HG02588 (cell line): ENCODE data around the gene RAB40B.
"Not testable (repeated sequence)": the region's sequence is repeated elsewhere in the genome, so short reads cannot be mapped to it uniquely, and the experiment has no call there.

Experiments
- ATAC-seq: cut with Tn5 transposase; IDR thresholded peaks from one replicate; pipeline ENCODE4 v1.9.1; 2021; ENCODE audit warnings: mild to moderate bottlenecking, moderate library complexity; ENCODE audit not compliant: unreplicated experiment

The RAB40B gene

DNA sequence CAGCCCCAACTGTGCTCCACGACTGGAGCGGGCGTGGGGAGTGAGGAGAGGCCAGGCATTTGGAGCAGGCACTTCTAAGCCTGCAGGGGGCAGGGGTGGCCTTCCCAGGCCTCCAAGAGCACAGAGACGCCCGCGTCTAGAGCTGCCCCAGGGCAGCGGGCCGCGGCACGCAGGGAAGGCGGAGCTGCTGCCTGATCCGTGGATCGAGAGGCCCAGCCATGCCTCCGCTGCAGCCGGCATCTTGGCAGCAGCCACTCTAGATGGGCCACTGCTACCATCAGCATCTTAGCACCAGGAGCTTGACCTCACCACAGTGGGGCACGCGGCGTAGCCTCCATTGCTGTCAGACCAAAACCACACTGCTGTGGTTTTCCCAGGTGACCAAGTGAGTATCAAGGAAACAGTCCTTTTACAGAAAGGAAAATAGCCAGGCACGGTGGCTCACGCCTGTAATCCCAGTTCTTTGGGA is 29.8 kb downstream of the RAB40B start:
- no peak for ATAC-seq

DNA sequence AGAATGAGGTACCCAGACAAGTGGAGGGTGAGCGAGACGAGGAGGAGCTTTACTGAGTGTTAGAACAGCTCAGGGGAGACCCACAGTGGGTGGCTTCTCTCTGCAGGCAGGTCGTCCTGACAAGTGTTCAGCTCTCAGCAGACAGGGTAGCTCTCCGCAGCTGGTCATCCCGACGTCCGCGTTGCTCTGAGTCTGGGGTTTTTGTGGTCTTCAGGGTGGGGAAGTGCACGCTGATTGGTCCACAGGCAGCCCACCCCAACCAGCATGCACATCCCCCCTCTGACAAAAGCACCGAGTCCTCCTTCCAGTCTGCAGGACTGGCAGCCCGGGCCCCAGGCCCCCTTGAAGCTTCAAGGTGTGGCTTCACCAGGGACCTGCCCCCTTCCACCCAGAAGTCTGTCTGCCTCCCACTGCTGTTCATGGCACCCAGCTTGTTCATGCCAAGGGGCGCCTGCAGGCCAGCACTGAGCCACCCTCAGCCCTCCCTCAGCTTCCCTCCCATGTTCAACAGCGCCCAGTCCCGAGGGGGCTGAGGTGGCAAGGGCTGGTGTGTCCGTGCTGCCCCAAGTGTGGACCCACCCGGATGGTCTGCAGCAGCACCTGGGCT is 30.4 kb downstream of the RAB40B start:
- no peak for ATAC-seq

DNA sequence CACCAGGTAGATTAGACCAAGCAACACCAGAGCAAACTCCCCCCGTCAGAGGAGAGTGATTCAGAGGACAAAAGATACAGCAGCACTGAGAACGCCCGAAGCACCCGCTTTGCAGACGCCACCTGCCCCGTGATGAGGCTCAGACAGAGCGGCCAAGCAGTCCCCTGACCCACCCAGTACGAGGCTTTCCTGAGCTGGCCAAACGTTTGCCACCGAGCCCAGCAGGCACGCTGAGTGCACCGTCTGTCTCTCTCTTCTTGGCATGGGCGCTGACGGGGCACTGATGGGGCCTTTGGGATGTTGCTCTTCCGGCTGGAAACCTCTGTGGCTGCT is 30.9 kb downstream of the RAB40B start:
- no peak for ATAC-seq

DNA sequence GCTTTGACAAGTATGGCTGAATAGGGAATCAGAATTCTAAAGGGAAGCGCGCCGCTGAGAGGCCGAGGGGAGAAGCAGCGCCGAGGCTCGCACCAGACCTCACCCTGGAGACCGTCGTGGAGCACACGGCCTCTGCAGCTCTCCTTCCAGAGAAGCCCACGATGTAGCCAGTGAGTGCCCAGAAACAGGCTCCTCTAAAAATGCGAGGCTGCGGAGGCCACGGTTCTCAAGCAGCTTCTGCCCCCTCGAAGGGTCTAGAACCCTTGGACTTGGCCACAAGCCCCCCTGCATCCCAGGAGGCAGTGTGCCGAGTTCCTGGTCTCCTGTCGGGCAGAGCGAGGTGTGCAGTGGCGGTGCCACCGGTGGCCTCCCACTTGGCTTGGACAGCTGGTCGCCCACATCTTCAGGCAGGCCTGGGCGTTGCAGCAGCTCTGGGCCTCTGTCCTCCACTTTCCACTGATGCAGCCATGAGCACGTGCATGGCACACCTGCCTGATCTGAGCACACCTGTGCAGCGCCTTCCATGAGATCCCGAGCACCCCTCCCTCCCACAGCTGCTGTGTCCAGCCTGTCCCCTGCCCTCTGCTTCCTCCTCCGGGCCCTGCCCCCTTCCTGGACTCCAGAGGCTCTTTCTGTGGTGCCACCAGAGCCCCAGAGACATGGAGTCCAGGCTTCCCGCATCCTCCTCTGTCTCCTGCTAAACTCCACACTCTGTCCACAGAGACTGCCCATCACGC is 31.4 kb downstream of the RAB40B start:
- ATAC-seq, result no peak

DNA sequence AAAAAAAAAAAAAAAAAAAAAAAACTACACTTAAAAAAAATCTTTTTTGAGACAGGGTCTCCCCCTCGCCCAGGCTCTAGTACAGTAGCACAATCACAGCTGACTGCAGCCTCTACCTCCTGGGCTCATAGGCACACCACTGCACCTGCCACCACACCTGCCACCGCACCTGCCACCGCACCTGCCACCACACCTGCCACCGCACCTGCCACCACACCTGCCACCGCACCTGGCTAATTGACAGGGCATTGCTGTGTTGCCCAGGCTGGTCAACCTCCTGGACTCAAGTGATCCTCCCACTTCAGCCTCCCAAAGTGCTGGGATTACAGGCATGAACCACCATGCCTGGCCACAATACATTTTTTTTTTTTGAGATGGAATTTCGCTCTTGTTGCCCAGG is 32.6 kb downstream of the RAB40B start:
- no peak for ATAC-seq

DNA sequence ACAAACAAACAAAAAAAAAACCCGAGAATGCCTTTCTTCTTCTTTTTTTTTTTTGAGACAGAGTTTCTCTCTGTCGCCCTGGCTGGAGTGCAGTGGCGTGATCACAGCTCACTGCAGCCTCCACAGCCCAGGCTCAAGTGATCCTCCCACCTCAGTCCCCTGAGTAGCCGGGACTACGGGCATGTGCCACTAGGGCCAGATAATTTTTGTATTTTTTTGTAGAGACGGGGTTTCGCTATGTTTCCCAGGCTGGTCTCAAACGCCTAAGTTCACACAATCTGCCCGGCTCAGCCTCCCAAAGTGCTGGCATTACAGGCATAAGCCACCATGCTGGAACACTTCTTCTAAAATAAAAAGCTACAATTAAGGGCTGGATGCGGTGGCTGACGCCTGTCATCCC is 33.3 kb downstream of the RAB40B start:
- ATAC-seq, result no peak

DNA sequence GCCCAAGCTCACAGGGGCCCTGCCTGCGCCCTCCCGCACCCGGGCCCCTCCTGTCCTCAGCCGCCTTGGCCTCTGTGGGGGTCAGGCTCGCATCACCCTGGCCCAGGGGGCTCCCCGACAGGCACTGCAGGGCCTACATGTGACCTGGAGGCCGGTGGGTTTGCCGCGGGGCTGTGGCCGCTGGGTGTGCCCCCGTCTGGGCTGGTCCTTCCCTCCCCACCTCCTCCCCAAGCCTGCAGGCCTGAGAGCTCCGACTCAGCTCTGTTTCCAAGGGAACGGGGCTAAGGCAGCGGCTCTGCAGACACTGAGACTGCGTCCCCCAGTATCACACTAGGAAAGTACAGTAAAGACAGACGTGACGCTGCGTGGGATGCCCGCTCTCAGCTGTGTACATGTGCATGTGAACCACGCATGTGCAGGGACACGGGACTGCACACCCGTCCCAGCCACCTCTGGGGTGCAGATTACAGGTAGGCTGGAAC is 33.8 kb downstream of the RAB40B start:
- ATAC-seq, result no peak

DNA sequence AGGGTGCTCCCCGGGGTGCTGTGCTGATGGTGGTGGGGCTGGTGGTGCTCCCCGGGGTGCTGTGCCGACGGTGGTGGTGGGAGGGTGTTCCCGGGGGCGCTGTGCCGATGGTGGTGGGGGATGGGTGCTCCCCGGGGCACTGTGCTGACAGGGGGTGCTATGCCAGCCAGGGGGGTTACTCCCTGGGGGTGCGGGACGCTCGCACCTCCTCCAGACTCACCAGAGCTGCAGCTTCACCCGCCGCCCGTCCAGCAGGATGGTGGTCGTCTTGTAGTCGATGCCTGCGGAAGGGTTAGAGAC is 34.3 kb downstream of the RAB40B start:
- no peak for ATAC-seq

DNA sequence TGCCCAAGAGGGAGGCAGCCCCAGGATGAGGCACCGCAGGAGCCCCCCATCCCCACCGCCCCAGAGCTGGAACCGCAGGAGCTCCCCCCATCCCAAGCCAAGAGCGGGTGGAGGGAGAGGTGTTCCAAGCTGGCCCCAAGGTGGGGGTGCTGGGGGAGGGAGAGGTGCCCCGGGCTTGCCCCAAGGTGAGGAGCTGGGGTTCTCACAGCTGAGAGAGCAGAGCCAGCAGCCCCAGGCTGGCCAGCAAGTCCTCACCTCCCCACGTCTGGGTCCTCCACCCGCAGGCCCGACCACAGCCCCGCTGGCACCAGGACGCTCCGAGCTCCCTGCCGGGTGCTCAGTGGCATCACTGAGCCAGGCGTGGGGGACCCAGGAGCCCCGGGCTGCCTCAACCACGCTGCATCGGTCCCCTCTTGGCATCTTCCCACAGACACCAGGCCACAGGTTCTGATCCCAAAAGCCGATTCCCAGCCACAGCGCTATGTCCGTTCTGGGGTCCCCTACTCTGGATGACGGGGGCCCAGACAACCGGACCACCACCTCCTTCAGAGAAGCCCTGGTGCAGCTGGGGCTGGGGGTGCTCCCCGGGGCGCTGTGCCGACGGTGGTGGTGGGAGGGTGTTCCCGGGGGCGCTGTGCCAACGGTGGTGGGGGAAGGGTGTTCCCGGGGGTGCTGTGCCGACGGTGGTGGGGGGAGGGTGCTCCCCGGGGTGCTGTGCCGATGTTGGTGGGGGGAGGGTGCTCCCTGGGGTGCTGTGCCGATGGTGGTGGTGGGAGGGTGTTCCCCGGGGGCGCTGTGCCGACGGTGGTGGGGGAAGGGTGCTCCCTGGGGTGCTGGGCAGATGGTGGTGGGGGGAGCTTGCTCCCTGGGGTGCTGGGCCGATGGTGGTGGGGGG is 34.9 kb downstream of the RAB40B start:
- no peak for ATAC-seq

DNA sequence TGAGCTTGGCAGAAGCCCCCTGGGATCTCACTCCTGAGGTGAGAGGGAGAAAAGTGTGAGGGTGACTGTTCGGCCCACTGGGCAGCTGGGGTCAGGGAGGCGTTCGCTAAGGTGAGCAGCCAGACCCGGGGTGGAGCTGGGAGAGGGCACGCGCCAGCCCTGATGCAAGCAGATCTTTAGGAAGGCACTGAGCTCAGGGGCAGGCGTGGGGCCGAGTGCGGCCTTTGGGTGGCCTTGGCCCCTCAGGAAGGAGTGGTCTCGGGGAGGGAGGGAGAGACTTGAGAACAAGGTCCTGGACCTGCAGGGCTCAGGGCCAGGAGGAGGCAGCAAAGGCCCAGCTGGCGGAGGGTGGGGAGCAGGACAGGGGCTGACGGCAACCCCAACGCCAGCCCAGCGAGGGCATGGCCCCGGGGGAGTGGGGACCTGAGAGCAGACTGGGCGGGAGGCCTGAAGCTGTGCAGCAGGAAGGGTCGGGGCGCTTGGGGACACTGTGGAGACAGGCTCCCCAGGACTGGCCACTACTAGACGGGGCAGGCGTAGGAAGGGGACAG is 35.7 kb downstream of the RAB40B start:
- ATAC-seq, result no peak

DNA sequence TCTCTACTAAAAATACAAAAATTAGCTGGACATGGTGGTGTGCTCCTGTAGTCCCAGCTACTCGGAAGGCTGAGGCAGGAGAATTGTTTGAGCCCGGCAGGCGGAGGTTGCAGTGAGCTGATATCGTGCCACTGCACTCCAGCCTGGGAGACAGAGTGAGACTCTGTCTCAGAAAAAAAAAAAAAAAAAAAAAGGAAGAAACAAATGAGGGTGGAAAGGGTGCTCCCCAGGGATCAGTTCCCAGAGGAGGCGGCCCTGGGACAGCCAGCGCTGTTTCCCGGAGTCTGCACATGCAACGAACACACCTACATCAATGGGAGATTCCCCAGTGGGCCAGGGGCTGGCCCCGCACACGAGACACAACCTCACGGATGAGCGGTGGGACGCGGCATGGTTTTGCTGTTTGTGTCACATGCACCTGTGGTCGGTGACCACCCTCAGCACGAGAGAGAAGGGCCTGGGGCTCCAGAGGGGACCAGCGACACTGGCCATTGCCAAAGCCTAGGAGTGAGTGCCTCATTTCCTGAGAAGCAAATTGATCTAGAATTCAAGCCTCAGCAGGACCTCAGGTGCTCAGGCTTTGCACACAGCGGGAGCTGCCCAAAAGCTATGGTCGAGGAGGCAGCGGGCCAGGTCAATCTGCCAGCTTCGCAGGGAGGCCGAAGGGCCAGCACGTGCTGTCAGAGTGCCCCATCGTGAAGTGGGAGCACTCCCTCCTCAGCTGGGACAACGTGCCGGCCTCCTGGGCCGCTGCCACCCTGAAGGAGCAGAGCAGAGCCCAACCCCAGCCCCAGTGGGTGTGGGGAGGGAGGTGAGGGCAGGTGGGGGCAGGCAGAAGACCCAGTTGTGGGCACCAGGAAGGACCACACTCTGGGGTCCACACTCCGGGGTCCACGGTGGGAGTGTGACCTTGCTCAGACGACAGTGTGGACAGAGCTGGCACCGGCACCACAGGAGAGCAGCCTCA is 36.5 kb downstream of the RAB40B start:
- no peak for ATAC-seq

DNA sequence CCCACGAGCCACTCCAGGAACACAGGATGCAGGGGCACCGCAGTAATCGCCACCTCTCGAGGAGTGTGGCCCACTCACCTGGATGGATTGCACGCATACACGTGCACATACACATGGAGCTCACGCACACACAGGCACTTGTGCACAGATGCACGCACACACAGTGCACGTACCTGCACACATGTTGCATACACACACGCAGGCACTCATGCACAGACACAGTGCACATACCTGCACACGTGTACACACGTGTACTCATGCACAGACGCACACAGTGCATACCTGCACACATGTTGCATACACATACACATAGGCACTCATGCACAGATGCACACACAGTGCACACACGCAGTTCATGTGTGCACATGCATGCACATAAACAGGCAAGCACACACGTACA is 38.6 kb downstream of the RAB40B start:
- ATAC-seq, result no peak

DNA sequence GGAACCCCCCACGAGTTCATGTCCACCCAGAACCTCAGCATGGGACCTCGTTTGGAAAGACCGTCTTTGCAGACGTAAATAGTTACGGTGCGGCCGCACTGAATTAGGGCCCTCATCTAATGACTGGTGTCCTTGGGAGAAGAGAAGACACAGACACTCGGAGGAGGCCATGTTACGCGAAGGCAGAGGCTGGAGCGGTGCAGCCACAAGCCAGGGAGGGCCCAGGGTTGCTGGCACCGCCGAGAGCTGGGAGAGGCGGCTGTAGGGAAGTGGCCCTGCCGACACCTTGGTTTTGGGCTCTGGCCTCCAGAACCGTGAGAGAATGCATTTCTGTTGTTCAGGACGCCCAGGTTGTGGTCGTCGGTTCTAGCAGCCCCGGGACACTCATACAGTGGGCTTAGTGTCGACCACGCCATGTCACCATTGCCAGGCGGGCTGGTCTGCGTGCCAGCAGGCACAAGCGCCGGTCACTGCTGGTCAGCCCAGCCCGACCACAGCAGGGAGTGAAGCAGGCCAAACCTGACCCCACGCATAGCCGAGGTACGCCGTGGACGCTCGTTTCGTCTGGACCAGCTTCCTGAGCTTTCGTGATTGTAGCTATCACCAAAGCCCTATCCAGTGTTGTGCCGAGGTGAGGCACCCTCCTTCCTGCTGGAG is 39.6 kb downstream of the RAB40B start:
- ATAC-seq, result no peak

DNA sequence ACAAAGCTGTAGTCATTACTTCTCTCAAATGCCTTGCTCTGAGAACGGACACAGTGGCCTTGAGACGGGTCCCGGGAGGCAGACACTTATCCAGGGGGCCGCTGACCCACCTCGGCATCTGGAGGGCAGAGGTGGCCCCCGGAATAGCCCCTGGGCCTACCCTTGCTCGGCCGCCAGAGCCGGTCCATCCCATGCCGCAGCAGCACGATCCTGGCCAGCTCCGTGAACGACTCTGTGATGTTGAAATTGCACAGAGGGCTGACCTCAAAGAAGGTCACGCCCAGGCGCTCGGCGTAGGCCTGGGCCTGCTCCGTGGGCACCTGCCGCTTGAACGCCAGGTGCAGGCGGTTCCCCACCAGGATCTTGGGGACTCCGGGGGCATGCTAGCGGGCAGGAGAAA is 40.2 kb downstream of the RAB40B start:
- no peak for ATAC-seq

DNA sequence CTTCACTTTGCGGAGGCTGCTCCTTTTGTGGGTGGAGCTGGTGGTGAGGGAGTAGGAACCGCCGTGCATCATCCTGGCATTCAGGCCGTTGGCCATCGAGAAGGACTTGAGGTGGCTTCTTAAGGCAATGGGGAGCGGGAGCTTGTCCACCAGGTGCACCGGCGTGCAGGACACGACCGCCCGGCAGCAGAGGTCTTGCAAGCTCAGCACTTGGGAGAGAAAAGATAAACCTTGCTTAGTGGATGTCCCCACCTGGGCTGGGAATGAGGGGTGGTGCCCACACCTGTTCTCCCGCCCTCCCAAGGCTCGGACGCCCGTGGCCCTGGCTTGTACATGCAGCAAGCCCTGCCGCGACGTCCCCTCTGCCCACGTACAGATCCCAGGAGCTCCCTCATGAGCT is 40.6 kb downstream of the RAB40B start:
- ATAC-seq, result no peak

DNA sequence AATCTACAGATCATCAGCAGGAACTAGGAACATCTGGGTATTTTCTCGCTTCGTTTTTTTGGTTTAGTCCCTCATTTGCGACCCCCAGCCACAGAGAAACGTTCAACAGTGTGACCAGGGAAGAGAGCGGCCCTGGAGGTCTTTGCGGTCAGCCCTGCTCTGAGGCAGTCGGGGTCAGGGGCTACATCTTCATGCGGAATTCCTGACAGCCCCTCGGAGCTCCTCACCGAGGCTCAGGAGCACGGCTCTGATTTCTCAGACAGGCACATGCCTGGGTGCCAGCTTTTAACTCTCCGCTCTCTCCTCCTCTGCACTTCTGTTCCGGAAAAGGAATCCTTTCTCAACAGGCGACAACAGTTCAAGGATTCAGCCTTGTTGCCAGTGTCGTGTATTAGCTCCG is 42.2 kb downstream of the RAB40B start:
- no peak for ATAC-seq

DNA sequence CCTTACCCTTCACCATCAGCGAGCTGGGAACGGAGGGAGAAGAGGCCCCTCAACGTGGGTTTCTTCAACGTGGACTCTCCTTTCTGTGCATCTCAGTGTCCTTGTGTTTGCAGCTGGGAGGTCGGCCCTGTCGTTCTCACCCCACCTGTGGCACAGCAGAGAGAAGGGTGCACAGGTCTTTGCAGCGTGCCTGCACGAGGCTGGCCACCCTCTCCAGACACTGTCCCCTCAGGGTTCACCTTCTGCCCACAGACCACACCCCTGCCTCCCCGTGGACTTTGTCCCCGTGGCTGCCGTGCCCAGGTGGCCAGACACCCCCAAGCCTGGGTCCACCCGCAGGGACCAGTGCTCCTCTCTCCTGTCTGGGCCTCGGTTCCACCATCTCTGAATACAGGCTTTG is 43.0 kb downstream of the RAB40B start:
- no peak for ATAC-seq

DNA sequence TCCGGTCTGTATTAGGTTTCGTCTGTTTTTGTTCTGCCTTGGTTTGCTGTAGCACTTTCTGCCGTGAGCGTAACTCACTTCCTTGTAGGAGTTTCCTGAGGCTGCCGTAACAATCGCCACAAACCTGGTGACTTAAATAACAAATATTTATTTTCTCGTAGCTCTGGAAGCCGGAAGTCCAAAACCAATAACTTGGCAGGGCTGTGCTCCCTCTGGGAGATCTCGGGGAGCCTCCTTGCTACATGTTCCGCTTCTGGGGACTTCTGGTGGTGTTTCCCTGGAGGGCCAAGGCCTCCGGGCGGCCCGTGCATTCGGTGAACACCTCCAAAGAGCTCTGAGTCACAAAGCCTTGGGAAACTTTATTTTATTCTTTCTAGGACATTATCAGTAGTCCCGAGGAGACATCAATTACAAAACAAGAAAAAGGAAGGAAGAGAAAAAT is 43.4 kb downstream of the RAB40B start:
- ATAC-seq, result no peak

DNA sequence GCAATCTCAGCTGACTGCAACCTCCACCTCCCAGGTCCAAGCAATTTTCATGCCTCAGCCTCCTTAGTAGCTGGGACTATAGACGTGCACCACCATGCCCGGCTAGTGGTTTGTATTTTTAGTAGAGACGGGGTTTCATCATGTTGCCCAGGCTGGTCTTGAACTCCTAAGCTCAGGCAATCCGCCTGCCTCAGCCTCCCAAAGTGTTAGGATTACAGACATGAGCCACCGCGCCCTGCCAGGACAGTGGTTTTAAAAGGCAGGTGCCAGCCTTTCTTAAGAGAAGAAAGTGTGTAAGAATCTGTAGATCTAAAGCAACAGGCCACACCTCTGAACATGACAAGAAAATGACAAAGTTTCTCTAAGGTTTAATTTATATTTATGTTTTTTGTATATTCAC is 43.9 kb downstream of the RAB40B start:
- not testable (repeated sequence) for ATAC-seq
